OCI-LY7 (cell line): ENCODE measurements around the gene GUCY1A2.

Experiments
- EZH2phosphoT487 ChIP-seq: fragments of 200-600 bp; sonication (generic); IDR thresholded peaks from 2 replicates; pipeline ENCODE4 v1.6.1; 2018; ENCODE audit warnings: low read depth, borderline replicate concordance, mild to moderate bottlenecking, mixed run types, antibody characterized with exemption, low read length, moderate library complexity, mixed read lengths
- TF ChIP-seq, protein P1 (sequence below): fragments of 200-600 bp; sonication (generic); conservative IDR thresholded peaks from 2 replicates; pipeline ENCODE4 v1.5.1; 2014; ENCODE audit warnings: mild to moderate bottlenecking, antibody characterized with exemption, low read length, moderate library complexity, mixed read lengths

DNA sequence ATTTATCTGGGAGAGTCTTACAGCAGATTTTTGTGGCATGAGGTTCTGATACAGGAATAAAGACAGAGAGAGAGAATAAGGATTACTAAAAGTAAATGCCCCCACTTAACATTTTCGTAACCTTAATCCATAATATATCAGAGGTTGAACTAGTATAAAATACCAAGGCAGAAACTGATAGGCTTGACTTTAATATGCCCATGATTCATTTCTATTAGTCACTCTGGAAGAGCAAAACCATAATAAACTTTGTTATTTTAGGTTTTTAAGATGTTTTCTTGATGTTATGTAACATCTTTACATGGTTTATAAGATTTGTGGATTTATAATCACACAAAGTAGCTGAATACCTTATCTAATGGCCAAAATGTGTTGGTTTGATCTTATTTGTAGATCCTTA, 19.1 kb downstream of the GUCY1A2 start:
- TF ChIP-seq, protein P1, sequence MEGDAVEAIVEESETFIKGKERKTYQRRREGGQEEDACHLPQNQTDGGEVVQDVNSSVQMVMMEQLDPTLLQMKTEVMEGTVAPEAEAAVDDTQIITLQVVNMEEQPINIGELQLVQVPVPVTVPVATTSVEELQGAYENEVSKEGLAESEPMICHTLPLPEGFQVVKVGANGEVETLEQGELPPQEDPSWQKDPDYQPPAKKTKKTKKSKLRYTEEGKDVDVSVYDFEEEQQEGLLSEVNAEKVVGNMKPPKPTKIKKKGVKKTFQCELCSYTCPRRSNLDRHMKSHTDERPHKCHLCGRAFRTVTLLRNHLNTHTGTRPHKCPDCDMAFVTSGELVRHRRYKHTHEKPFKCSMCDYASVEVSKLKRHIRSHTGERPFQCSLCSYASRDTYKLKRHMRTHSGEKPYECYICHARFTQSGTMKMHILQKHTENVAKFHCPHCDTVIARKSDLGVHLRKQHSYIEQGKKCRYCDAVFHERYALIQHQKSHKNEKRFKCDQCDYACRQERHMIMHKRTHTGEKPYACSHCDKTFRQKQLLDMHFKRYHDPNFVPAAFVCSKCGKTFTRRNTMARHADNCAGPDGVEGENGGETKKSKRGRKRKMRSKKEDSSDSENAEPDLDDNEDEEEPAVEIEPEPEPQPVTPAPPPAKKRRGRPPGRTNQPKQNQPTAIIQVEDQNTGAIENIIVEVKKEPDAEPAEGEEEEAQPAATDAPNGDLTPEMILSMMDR, result no peak
- no peak for TF ChIP-seq EZH2phosphoT487
